GM12801 (cell line): ENCODE data around the gene KCNMA1.

Source experiments
- CTCF ChIP-seq: IDR thresholded peaks from one replicate; pipeline ENCODE4 v1.5.1; 2011; ENCODE audit warnings: control low read depth; ENCODE audit not compliant: insufficient read length; ENCODE audit errors: extremely low read depth

The KCNMA1 gene

GRCh38 chr10:77026148-77026547 is 611.5 kb downstream of the KCNMA1 start:
- TF ChIP-seq CTCF, result no peak

GRCh38 chr10:77024461-77024860 is 613.1 kb downstream of the KCNMA1 start:
- no peak for TF ChIP-seq CTCF

GRCh38 chr10:77023396-77023795 is 614.2 kb downstream of the KCNMA1 start:
- no peak for TF ChIP-seq CTCF

GRCh38 chr10:77022671-77023070 is 614.9 kb downstream of the KCNMA1 start:
- no peak for TF ChIP-seq CTCF

GRCh38 chr10:77021966-77022490 is 615.6 kb downstream of the KCNMA1 start:
- TF ChIP-seq CTCF, result no peak

- TF ChIP-seq CTCF, result no peak
These were observed 617.1 kb downstream of the KCNMA1 start for GRCh38 chr10:77020426-77021040.

GRCh38 chr10:77016855-77017254 is 620.8 kb downstream of the KCNMA1 start:
- no peak for TF ChIP-seq CTCF

- no peak for TF ChIP-seq CTCF
These were observed 621.3 kb downstream of the KCNMA1 start for GRCh38 chr10:77016278-77016815.
